Superior temporal gyrus (tissue), 1 donor: Measurements from ENCODE around the gene POR.
"Not testable (repeated sequence)": the region's sequence is repeated elsewhere in the genome, so short reads cannot be mapped to it uniquely, and the experiment has no call there.

ENCODE experiments used
- DNase-seq: peaks from one replicate; pipeline ENCODE4 v3.0.0-alpha.2; 2016; ENCODE audit errors: extremely low spot score

POR gene

GRCh38 chr7:76022026-76022780 is 107.2 kb downstream of the POR start:
- no peak for DNase-seq

GRCh38 chr7:76023002-76023401 is 108.0 kb downstream of the POR start:
- no peak for DNase-seq

DNA sequence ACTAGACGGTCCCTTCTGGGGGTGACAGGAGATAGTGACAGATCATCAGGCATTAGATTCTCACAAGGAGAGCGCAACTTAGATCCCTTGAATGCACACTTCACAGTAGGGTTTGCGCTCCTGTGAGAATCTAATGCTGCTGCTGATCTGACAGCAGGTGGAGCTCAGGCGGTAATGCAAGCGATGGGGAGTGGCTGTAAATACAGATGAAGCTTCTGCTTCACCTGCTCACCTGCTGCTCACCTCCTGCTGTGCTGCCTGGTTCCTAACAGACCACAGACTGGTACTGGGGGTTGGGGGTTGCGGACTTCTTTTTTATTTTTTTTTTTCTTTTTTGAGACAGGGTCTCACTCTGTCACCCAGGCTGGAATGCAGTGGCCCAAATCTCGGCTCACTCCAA is 114.7 kb downstream of the POR start:
- not testable (repeated sequence) for DNase-seq

DNA sequence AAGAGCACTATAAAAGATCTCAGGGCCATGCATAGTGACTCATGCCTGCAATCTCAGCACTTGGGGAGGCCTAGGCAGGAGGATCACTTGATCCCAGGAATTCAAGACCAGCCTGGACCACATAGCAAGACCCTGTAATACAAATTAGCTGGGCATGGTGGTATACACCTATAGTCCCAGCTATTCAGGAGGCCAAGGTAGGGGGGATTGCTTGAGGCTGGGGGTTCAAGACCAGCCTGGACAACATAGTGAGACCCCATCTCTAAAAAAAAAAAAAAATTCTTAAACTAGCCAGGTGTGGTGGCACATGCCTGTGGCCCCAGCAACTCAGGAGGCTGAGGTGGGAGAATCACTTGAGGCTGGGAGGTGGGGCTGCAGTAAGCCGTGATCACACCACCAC is 117.0 kb downstream of the POR start:
- DNase-seq, result no peak
